ENCODE data around the gene IFI44L. TPM values are rescaled to one million over a fixed set of nuclear protein-coding genes. Genes with fewer than 3 reads are reported as not detected.

Gene IFI44L
- total RNA-seq, 4 donors from 2014 or later, result 0.84 to 3.4 (median 2.3) TPM

DNA sequence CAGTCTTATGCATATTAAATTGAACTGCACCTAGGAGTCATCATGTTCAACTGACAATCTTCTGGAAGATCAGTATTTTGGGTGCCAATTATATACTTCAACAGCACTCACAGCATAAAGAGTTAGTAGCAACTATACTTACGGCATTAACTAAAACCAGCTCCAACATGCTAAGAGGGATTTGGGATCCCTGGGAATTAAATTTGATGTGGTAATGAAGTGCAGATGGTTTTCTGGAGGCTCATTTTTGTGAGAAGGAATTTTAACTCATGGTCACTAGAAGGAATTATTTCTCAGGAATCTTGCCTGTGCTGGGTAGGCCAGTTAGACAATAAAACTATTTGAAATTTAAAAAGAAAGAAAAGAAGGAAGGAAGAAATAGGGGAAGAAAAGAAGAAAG lies 47.7 kb downstream of the IFI44L start:
- WGBS, 2 donors, result 72 to 77% methylated on average over 1 of the region's 1 CpG
- DNase-seq (ENCODE audit: low spot score in 2 of 2), result no peak
- no peak overlapping the region for H3K4me3 ChIP-seq (ENCODE audit: low read depth, poor library complexity, severe bottlenecking)
- TF ChIP-seq, protein P1, sequence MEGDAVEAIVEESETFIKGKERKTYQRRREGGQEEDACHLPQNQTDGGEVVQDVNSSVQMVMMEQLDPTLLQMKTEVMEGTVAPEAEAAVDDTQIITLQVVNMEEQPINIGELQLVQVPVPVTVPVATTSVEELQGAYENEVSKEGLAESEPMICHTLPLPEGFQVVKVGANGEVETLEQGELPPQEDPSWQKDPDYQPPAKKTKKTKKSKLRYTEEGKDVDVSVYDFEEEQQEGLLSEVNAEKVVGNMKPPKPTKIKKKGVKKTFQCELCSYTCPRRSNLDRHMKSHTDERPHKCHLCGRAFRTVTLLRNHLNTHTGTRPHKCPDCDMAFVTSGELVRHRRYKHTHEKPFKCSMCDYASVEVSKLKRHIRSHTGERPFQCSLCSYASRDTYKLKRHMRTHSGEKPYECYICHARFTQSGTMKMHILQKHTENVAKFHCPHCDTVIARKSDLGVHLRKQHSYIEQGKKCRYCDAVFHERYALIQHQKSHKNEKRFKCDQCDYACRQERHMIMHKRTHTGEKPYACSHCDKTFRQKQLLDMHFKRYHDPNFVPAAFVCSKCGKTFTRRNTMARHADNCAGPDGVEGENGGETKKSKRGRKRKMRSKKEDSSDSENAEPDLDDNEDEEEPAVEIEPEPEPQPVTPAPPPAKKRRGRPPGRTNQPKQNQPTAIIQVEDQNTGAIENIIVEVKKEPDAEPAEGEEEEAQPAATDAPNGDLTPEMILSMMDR (IDR thresholded peaks at IDR 0.05), result no peak
- TF ChIP-seq POLR2A (IDR thresholded peaks at IDR 0.05), result no peak
- intact Hi-C loops (cut with DNase I; ENCODE audit: low total_unique reads), result no loop called here

DNA sequence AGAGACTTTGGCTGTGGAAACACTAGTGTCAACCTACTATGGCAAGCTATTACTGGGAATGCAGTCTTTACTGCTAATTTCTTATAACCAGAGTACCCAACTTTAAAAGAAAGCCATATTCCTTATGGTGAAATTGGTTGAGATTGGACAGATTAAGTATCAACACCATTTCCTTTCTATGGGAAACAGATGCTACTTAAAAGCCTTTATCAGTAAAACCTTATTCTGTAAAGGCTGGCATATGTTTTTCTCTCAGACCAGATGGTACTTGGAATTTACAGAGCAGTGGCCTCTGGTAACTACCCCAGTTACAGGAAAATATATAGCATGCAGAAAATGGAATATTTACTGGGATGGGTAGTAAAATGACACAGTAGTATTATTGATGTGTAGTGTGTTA lies 48.2 kb downstream of the IFI44L start:
- intact Hi-C loops (cut with DNase I; ENCODE audit: low total_unique reads), result no loop called here
- H3K4me3 ChIP-seq (ENCODE audit: low read depth, poor library complexity, severe bottlenecking), result no peak overlapping the region

DNA sequence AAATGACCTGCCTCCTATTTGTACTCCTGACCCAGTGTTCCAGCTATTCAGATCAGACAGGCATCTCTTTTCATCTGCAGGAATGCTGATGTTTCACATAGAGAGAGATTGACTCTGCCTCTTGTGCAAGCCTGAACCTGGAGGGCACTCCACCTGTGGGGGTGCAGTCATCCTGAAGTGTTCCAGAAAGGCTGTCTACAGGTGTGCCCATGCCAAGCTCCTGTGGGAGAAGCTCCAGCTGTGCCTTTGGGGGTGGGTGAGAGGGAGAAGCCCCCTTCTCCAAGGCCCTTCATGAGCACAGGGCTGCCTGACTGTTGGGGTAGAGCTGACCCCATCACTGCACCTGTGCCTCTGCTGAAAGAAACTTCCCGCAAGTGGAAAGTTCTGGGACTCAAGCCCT lies 52.2 kb downstream of the IFI44L start:
- no peak for DNase-seq (ENCODE audit: low spot score in 2 of 2)
- intact Hi-C loops (cut with DNase I; ENCODE audit: low total_unique reads), result loop anchor here (10.0 kb wide), 1 partner anchor 538 kb away; no protein-coding TSS in a partner anchor
- WGBS, 2 donors, result 31 to 100% methylated on average over 1 of the region's 1 CpG
- H3K4me3 ChIP-seq (ENCODE audit: low read depth, poor library complexity, severe bottlenecking), result no peak overlapping the region
- TF ChIP-seq POLR2A (IDR thresholded peaks at IDR 0.05), result no peak
- TF ChIP-seq, protein P1 (IDR thresholded peaks at IDR 0.05), result no peak

More for the DNA sequence above, 48.2 kb downstream of the IFI44L start:
- DNase-seq (ENCODE audit: low spot score in 2 of 2), result no peak
- TF ChIP-seq, protein P1 (IDR thresholded peaks at IDR 0.05), result no peak
- no peak for TF ChIP-seq POLR2A (IDR thresholded peaks at IDR 0.05)

DNA sequence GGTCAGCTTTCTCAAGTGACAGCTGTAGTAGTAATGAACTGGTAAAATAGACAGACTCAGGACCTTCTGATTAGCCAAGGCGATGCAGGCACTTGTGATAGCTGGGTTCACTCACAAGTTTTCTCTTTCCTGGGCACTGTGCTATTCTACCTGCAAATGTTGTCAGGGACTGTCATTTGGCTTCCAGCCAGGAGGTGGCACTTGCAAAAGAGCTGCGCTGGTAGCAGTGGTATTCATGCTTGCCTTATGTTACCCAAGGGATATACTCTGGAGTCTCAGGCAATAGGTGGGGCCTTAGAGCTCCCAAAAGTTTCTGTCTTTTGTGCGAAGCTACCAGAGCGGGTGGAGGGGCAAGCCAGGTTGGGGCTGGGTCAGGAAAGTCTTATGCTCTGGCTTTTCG lies 52.9 kb downstream of the IFI44L start:
- no peak for DNase-seq (ENCODE audit: low spot score in 2 of 2)
- TF ChIP-seq, protein P1 (IDR thresholded peaks at IDR 0.05), result no peak
- TF ChIP-seq POLR2A (IDR thresholded peaks at IDR 0.05), result no peak
- H3K4me3 ChIP-seq (ENCODE audit: low read depth, poor library complexity, severe bottlenecking), result no peak overlapping the region
- intact Hi-C loops (cut with DNase I; ENCODE audit: low total_unique reads), result loop anchor here (10.0 kb wide), 1 partner anchor 538 kb away; no protein-coding TSS in a partner anchor
- WGBS, 2 donors, result 97% methylated on average over 5 of the region's 5 CpGs

DNA sequence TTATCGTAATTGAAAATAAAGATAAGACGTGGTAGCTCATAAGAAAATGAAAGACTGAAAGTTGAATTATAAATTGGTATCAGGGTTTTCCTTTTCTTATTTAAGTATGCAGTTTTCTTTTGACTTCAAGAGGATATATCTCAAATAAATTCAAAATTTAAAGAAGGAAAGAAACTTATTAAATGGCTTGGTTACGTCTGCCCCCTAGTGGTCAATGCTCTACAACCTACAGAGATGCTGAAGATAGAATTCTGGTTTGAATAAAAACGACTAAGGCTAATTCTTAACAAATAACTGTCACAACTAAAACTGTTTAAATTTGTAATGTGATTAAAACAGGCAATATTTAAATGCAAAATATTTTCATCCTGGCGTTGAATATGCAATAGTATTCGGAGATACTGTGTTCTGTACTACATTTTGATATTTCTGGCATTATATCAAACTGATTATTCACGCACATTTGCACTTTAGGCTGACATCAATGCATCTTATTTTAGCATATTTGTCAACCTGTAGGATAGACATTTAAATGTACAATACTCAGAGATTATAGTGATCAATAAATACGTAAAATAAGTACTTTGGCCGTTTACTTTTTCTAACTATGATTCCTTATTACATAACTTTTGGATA lies 56.2 kb downstream of the IFI44L start:
- no peak overlapping the region for H3K4me3 ChIP-seq (ENCODE audit: low read depth, poor library complexity, severe bottlenecking)
- intact Hi-C loops (cut with DNase I; ENCODE audit: low total_unique reads), result loop anchor here (10.0 kb wide), 1 partner anchor 542 kb away; no protein-coding TSS in a partner anchor
- DNase-seq (ENCODE audit: low spot score in 2 of 2), result peak in 1 of 2 donors; percentile 64
- no peak for TF ChIP-seq POLR2A (IDR thresholded peaks at IDR 0.05)
- TF ChIP-seq, protein P1 (IDR thresholded peaks at IDR 0.05), result peak in 1 of 3 donors; percentile 37
- WGBS, 2 donors, result 40% methylated on average over 9 of the region's 9 CpGs

DNA sequence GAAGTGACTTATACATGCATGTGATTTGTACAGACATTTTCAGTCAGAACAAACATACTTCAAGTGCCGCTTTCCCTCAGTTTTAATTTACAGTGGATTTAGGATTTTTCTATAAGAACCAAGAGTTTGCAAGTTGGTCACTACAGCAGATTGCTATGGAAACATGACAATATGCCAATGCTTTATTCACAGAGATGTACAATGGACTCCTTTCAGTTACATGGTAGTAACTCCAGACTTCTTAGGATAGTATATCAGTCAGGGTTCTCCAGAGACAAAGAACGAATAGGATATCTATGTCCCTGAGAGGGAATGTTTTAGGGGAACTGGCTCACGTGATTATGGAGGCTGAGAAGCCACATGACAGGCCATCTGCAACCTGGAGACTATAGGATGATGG lies 56.7 kb downstream of the IFI44L start:
- intact Hi-C loops (cut with DNase I; ENCODE audit: low total_unique reads), result loop anchor here (10.0 kb wide), 1 partner anchor 542 kb away; no protein-coding TSS in a partner anchor
- DNase-seq (ENCODE audit: low spot score in 2 of 2), result no peak
- 69 to 75% methylated on average over 3 of the region's 3 CpGs for WGBS, 2 donors
- no peak overlapping the region for H3K4me3 ChIP-seq (ENCODE audit: low read depth, poor library complexity, severe bottlenecking)
- TF ChIP-seq POLR2A (IDR thresholded peaks at IDR 0.05), result no peak
- TF ChIP-seq, protein P1 (IDR thresholded peaks at IDR 0.05), result no peak
